C4-2B (cell line): Measurements from ENCODE around the gene KRTAP5-1.

ENCODE experiments used
- CTCF ChIP-seq: fragments of 450-650 bp; conservative IDR thresholded peaks from 2 replicates; pipeline ENCODE4 v1.5.1; 2017; ENCODE audit warnings: mild to moderate bottlenecking
- ZFX ChIP-seq: fragments of 450-650 bp; IDR thresholded peaks from 2 replicates; pipeline ENCODE4 v1.6.1; 2017

GRCh38 chr11:1567721-1568100 is 17.4 kb downstream of the KRTAP5-1 start:
- TF ChIP-seq CTCF (no peak), ZFX (no peak)
